Measurements from ENCODE around the gene LRP6.
"Not testable (repeated sequence)": the region's sequence is repeated elsewhere in the genome, so short reads cannot be mapped to it uniquely, and the experiment has no call there.

LRP6 gene

GRCh38 chr12:12178559-12178958, 88.3 kb downstream of the LRP6 start:
- no peak for DNase-seq

GRCh38 chr12:12176402-12176801, 90.4 kb downstream of the LRP6 start:
- no peak for DNase-seq

- DNase-seq, result no peak
Measured at GRCh38 chr12:12171991-12172511, 94.8 kb downstream of the LRP6 start.

- DNase-seq, result no peak
Measured at GRCh38 chr12:12167847-12168246, 99.0 kb downstream of the LRP6 start.

DNA sequence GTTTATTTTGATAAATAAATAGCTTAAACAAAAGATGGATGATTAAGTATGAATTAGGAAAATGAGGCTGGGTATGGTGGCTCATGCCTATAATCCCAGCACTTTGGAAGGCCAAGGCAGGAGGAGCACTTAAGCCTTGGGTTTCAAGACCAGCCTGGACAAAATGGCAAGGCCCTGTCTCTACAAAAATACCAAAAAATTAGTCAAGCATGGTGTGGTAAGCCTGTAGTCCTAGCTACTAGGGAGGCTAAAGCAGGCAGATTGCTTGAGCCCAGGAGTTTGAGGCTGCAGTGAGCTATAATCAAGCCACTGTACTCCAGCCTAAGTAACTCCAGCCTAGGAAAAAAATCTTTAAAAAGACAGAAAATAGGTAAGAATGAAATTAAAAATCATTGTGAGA, 100.1 kb downstream of the LRP6 start:
- DNase-seq, result no peak

- DNase-seq, result no peak
Measured at GRCh38 chr12:12159988-12160387, 106.9 kb downstream of the LRP6 start.

DNA sequence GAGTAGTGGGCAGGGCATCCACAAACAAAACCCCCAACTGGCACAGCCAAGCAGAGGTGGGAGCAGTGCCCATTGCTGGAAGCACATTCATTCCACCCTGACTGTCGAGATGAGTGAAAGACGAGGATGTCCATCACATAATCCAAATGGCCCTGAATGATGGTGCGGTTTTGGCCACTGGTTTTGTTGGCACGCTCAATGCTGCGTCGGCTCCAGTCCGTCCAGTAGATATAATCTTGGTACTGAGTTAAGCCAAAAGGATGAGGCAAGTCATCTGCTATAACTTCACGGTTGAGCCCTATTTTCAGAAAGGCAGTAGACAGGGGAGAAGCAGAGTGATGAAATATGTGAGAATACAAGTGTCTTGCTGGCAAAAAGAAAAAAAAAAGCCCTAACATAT, 108.0 kb downstream of the LRP6 start:
- DNase-seq, result no peak

GRCh38 chr12:12157424-12157823, 109.4 kb downstream of the LRP6 start:
- no peak for DNase-seq

GRCh38 chr12:12156828-12157227, 110.0 kb downstream of the LRP6 start:
- DNase-seq, result no peak

DNA sequence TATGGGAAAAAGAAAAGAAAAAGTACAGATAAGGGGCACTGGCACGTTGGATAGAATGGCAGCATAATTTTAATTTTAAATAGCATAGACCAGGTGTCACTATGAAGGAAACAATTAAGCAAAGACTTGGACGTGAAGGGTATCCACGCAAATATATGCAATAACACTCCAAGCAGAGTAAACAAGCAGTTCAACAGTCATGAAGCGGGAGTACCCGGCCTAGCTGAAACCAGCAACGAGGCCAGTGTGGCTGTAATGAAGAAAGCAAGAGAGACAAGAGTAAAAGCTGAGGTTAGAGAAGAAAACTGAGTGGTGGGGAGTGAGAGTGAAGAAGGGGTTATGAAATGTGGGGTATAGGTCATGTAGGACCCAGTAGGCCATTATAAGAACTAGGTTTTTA, 110.7 kb downstream of the LRP6 start:
- no peak for DNase-seq

DNA sequence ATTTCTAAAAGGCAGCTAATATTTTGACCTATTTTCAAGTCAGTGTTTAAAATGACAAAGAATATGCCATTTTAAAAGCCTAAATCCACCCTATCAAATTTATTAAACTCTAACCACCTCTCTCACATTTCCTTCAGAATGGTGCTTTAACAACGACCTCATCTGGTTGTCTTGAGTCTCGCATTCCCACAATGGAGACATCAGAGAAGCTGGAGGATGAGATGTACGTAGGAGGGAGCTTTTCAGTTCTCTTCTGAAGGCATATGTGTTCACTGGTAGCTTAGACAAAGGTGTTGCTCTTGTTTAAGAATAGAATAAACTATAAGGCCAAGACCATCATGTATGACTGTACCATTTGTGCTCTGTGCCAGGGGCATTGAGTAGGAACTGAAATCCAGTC, 113.2 kb downstream of the LRP6 start:
- no peak for DNase-seq

DNA sequence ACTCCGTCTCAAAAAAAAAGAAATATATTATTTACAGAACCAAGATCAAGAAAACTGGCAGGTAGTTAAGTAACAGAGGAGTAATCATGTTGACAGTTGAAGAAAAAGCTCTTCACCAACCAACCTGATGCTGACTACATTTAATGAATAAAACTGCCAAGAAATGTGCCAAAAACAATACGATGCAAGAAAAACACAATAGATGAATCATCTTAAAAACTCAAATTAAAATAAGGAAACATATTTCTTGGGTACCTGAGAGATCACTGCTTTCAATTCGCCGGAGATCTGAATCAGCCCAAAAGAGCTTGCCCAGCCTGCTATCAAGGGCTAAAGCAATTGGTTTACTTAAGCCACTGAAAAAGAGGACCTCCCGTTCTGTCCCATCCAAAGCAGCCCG, 119.7 kb downstream of the LRP6 start:
- DNase-seq, result no peak

GRCh38 chr12:12144531-12144930, 122.3 kb downstream of the LRP6 start:
- DNase-seq, result not testable (repeated sequence)

DNA sequence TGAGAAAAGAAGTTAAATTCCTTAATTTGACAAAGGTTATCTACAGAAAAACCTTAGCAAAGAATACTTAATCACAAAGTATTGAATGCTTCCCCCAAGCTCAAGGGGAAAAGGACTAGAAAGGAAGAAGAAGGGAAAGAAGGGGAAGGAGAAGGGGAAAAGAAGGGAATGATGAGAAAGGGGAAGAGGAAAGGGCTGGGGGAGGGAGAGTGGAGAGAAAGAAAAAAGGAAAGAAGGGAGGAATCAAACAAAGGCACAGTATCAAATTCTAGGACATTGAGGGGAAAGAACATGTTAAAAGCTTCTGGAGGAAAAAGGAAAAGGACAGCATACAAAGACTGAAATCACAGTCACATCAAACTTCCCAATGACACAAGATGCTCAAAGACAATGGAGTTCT, 125.8 kb downstream of the LRP6 start:
- DNase-seq, result no peak

DNA sequence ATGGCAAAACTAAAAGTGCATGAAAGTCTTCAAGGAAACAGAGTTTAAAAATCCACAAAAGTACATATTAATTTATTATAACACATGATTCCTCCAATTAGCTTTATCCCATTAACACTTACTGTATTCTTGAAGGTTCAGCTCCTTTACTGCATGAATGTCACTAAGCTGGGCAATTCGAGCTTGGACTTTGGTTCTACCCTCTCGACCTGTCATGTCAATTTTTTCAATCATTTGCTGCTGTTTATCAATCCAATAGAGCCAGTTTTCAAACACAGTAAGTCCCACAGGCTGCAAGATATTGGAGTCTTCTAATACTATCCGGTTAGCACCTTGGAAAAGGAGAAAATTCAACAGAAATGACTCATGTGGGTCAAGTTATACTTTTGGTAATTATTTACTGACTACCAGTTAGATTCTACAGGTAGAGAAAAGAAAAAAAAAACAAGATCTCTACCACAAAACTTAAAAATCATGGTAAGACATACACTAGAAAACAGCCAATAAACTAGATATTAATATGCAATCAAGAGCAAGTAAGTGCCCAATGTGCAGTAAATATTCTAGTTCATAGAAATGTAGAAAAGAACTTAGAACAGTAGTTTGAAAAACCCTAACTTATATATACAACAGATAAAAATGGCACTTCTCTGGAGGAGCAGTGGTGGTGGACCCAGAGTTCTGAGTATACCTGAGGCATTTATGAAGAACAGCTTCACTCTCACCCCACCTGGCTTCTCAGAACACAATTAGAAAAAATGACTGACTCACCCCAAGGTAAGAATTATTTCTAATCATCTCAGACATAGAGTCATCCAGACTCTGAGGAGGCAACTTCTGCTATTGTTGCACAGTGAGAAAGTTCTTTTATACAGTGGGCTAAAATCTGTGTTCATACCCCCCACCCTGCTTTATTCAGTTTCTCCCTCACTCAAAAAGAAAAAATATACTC, 128.4 kb downstream of the LRP6 start:
- DNase-seq, result no peak

DNA sequence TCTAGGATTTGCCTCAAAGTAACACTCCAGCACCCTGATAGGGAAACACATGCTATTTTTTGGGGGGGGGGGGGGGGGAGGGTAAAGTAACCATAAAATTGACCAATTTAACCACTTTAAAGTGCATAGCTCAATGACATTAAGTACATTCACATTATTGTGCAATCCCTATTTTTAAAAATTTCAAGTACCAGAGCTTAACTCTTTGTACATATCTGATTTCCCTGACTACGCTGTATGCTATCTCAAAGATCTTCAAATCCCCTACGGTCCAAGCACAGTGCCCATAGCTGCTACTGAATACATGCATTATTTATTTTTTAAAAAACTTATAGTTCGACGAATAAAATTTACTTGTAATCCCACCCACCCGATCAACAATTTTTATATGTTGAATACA, 133.1 kb downstream of the LRP6 start:
- no peak for DNase-seq

DNA sequence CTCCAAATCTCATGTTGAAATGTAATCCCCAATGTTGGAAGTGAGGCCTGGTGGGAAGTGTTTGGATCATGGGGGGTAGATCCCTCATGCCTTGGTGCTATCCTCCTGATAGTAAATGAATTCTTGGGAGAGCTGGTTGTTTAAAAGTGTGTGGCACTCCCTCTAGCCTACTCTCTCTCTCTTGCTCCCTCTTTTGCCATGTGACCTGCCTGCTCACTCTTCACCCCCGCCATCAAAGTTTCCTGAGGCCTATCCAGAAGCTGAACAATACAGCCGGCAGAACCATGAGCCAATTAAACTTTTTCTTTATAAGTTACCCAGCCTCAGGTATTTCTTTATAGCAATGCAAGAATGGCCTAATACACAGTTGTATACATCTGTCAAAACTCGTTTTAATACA, 133.6 kb downstream of the LRP6 start:
- DNase-seq, result no peak

GRCh38 chr12:12128670-12129069, 138.2 kb downstream of the LRP6 start:
- no peak for DNase-seq

DNA sequence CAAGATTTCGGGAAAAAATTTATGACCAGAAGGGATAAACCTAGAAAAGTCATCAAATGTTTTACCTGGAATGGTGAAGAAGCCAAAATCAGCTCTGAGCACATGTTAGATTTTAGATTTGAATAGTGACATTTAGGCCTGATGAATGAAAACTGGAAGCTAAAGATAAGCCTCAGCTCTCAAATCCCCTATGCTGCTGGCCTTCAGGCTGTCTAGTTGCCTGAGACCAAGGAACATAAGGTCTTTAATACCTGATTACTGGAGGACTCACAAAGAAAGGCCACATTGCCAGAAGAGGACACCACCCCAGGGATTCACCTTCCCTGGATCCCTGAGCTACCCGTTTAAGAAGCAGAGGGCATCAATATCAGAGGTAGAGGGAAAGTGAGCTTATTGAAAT, 139.5 kb downstream of the LRP6 start:
- DNase-seq, result no peak

DNA sequence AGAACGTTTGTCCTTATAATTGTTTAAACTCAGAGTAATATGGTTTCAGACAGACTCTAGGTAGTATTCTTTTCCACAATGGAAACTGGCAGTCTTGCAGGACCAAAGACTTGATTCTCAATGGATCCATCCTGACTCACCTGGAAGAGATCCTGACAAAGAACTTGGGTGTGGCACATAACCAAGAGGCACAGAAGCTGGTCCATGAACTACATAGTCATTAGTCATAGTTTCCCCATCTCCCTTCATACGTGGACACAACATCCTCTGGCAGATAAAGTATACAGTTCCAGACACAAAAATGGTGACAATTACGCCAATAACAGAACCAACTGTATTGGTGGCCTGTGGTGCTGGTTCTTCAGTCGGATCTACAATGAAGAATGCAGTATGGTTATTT, 140.3 kb downstream of the LRP6 start:
- no peak for DNase-seq

DNA sequence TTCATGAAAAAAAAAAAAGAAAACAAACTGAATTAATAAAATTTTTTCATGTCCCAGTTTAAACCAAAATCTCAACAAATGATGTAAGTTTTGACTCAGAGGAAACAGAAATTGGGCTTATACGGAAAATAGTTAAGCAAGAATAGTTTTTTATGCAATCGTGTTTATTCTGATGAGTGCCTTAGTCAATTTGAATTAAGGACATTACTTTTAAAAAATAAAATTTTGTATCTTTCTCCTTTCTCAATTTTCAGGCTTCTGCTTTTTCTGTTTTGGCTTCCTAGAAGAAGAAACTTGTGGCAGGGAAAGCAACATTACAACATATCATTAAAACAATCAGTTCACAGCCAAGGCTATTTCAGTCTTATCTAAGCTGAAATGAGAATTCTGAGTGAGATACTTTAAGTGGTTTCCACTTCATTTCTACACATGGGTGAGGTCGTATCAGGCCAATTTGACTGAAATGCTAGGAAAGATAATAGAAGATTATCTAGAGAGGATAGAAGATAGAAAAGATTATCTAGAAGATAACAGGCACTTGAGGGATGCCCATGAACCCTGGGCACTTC, 143.7 kb downstream of the LRP6 start:
- no peak for DNase-seq

DNA sequence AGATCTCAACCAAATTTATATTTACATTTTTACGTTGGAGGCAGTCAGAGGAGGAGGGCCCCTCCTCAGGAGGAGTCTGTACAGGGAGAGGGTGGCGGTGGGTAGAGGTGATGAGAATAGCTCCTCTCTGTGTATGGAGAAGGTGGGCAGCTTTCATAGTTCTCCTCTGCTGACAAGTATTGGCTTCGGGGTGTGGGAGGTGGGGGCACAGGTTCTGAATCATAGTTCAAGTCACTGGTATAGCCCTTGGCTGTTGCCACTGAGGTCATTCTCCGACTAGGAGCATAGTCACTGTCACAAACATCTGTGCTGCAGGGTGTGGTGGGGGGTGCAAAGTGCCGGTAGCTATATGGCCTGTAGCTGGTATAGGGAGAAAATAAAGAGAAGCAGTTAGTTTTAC, 145.8 kb downstream of the LRP6 start:
- DNase-seq, result no peak

DNA sequence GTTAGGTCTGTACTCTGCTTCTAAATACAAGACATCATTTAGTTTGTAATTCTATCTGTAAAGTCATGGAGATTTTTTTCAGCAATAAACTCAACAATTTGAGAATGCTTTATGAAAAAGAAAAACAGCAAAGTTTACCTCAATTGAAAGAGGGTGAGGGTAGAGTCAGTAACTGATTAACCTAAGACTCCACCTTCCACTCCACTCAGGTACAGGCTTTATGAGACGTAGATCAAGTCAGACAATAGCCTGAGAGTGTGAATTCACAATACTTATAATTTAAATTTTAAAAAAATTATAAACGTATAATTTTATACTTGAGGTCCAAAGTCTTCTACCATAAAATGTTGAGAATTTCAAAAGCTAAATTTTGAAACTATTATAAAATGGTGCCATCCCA, 150.2 kb downstream of the LRP6 start:
- DNase-seq, result no peak

- DNase-seq, result no peak
Measured at GRCh38 chr12:12115514-12115913, 151.3 kb downstream of the LRP6 start.
